Trophoblast cell (in vitro differentiated cells and primary cell): ENCODE data around the gene TMEM150A. TPM values are rescaled to one million over a fixed set of nuclear protein-coding genes. Genes with fewer than 3 reads are reported as not detected.

Experiments used
- DNase-seq, 2 donors: peaks; one replicate each; pipeline ENCODE4 v3.0.0-alpha.2; 2016
- H2AFZ ChIP-seq: 2 replicates; pipeline ENCODE4 v1.6.1; 2013; ENCODE audit warnings: low read length, moderate library complexity, mild to moderate bottlenecking; ENCODE audit not compliant: insufficient read depth, poor library complexity
- H2AK5ac ChIP-seq: 2 replicates; pipeline ENCODE4 v1.6.1; 2013; ENCODE audit warnings: mild to moderate bottlenecking, low read length
- H2BK120ac ChIP-seq: 2 replicates; pipeline ENCODE4 v1.6.1; 2013; ENCODE audit warnings: low read length, mild to moderate bottlenecking, moderate library complexity; ENCODE audit not compliant: insufficient read depth, poor library complexity
- H2BK12ac ChIP-seq: 2 replicates; pipeline ENCODE4 v1.6.1; 2013; ENCODE audit warnings: mild to moderate bottlenecking, low read length, moderate library complexity
- H2BK5ac ChIP-seq: 2 replicates; pipeline ENCODE4 v1.6.1; 2013; ENCODE audit warnings: low read length, low read depth, moderate library complexity, mild to moderate bottlenecking; ENCODE audit not compliant: poor library complexity
- H3K14ac ChIP-seq: 2 replicates; pipeline ENCODE4 v1.6.1; 2013; ENCODE audit warnings: mild to moderate bottlenecking, low read length
- H3K18ac ChIP-seq: 2 replicates; pipeline ENCODE4 v1.6.1; 2013; ENCODE audit warnings: mild to moderate bottlenecking, low read length
- H3K23ac ChIP-seq: 2 replicates; pipeline ENCODE4 v1.6.1; 2013; ENCODE audit warnings: low read length
- H3K27ac ChIP-seq: 2 replicates; pipeline ENCODE4 v1.5.1; 2013; ENCODE audit warnings: low read depth, mild to moderate bottlenecking, inconsistent platforms, low read length, moderate library complexity
- H3K27me3 ChIP-seq: 2 replicates; pipeline ENCODE4 v1.6.1; 2013; ENCODE audit warnings: inconsistent platforms, mild to moderate bottlenecking, low read length, moderate library complexity; ENCODE audit not compliant: insufficient read depth
- H3K36me3 ChIP-seq, 2 experiments: 1 replicate in 1 of 2; 2 replicates in 1 of 2; pipeline ENCODE4 v1.6.1; 2013; ENCODE audit warnings: low read length in 2 of 2, mild to moderate bottlenecking in 2 of 2, moderate library complexity in 1 of 2; ENCODE audit not compliant: insufficient read depth in 2 of 2, control insufficient read depth in 1 of 2
- H3K4ac ChIP-seq: 2 replicates; pipeline ENCODE4 v1.6.1; 2013; ENCODE audit warnings: low read depth, mild to moderate bottlenecking, low read length, moderate library complexity
- H3K4me1 ChIP-seq, 2 experiments: 1 replicate in 1 of 2; 2 replicates in 1 of 2; pipeline ENCODE4 v1.6.1; 2013; ENCODE audit warnings: low read length in 2 of 2, mild to moderate bottlenecking in 2 of 2, moderate library complexity in 1 of 2; ENCODE audit not compliant: insufficient read depth in 2 of 2, control insufficient read depth in 1 of 2
- H3K4me2 ChIP-seq: 2 replicates; pipeline ENCODE4 v1.6.1; 2013; ENCODE audit warnings: inconsistent platforms, mild to moderate bottlenecking, low read length, moderate library complexity
- H3K4me3 ChIP-seq: 2 replicates; pipeline ENCODE4 v1.5.1; 2013; ENCODE audit warnings: mild to moderate bottlenecking, low read depth, low read length, inconsistent platforms
- H3K79me1 ChIP-seq: one replicate; pipeline ENCODE4 v1.6.1; 2013; ENCODE audit warnings: low read length
- H3K79me2 ChIP-seq: 2 replicates; pipeline ENCODE4 v1.6.1; 2013; ENCODE audit warnings: low read length, mild to moderate bottlenecking; ENCODE audit not compliant: control insufficient read depth, insufficient read depth, poor library complexity
- H3K9ac ChIP-seq: 2 replicates; pipeline ENCODE4 v1.6.1; 2013; ENCODE audit warnings: mild to moderate bottlenecking, low read length
- H3K9me3 ChIP-seq: 2 replicates; pipeline ENCODE4 v1.6.1; 2013; ENCODE audit warnings: low read depth, mild to moderate bottlenecking, control low read depth, inconsistent platforms, low read length; ENCODE audit not compliant: insufficient read depth
- H4K12ac ChIP-seq: 2 replicates; pipeline ENCODE4 v1.6.1; 2013; ENCODE audit warnings: low read depth, mild to moderate bottlenecking, low read length, moderate library complexity
- H4K8ac ChIP-seq: 2 replicates; pipeline ENCODE4 v1.6.1; 2013; ENCODE audit warnings: low read depth, mild to moderate bottlenecking, low read length, moderate library complexity
- H4K91ac ChIP-seq: one replicate; pipeline ENCODE4 v1.6.1; 2013; ENCODE audit warnings: low read depth, mild to moderate bottlenecking, low read length, moderate library complexity
- WGBS: extraction: QIAGEN DNeasy Blood & Tissue Kit; methylation state at CpG from one replicate; pipeline ENCODE4 v1.1.7; 2013; ENCODE audit warnings: missing lambda C conversion rate; ENCODE audit not compliant: insufficient read length, insufficient coverage; ENCODE audit errors: extremely low coverage; 5-methylcytosine and 5-hydroxymethylcytosine counted together
- polyA plus RNA-seq: library from polyadenylated mRNA; stranded (reverse); fragments of 200-250 nt; gene quantifications from 2 replicates; pipeline ENCODE4 v1.2.3, GENCODE V29; 2013

Gene TMEM150A, protein sequence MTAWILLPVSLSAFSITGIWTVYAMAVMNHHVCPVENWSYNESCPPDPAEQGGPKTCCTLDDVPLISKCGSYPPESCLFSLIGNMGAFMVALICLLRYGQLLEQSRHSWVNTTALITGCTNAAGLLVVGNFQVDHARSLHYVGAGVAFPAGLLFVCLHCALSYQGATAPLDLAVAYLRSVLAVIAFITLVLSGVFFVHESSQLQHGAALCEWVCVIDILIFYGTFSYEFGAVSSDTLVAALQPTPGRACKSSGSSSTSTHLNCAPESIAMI
- polyA plus RNA-seq = 10.1 and 10.9 TPM in 2 replicates

DNA sequence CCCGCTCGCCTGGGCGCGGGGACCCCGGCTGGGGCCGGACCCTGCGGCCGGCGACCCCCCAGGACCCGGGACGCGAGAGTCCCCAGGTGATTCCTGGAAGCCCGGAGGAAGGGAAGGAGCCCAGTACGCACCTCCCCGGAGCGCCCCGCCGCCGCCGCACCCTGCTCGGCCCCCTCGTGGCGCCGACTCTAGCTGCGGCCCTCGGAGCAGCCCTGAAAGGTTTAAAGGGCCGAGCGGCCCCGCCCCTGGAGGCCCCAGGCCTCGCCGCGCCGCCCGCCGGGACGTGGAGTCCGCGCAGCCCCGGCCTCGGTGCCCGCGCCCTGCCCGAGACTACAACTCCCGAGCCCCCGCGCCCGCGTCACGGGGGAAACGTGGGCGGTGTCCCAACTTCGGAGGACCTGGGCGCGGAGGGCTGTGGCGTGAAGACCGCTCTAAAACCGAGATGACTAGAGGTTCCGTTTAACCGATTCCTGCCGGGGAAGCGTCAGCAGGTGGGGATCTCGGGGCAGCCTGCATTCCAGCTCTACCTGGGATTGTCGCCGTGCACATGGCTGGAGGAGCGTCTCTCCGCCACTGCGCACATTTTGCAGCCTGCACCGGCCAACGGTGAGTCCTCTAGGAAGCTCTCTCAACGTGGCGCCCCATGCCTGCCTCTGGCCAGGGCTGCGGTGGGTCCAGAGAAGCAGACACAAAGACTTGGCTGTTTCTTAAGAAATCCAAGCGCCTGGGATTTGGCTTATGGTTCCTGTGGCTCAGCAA is at the start of gene TMEM150A:
TMEM150A (minus strand) TSS at position 223 of the 759 bp plus-strand sequence. CDS start 750 bp downstream, outside the sequence.
- H3K27me3 ChIP-seq = no peaks in the 10 kb centered on the region
- peak within 1 kb of the TSS; percentile 67 for H4K91ac ChIP-seq
- peak within 1 kb of the TSS; percentile 76 for H4K12ac ChIP-seq
- peak within 1 kb of the TSS; percentile 59 for H2AK5ac ChIP-seq
- peak within 1 kb of the TSS; percentile 56 for H3K27ac ChIP-seq
- H3K23ac ChIP-seq = no peak within 1 kb of the TSS
- H3K4ac ChIP-seq = peak within 1 kb of the TSS; percentile 13
- peak within 1 kb of the TSS; percentile 92 for H3K4me2 ChIP-seq
- H3K9ac ChIP-seq = peak within 1 kb of the TSS; percentile 90
- no peak within 1 kb of the TSS for H2BK120ac ChIP-seq
- peak within 1 kb of the TSS; percentile 68 for H3K14ac ChIP-seq
- H3K79me2 ChIP-seq = peaks cover 6% of the 10 kb centered on the region
- no CpG with 5 or more reads among the region's 73 CpGs for WGBS
- peaks cover 8% of the 10 kb centered on the region for H3K79me1 ChIP-seq
- no peak within 1 kb of the TSS for H2BK12ac ChIP-seq
- H2AFZ ChIP-seq = peak within 1 kb of the TSS; percentile 46
- H3K36me3 ChIP-seq = peaks cover 16 to 21% of the 10 kb centered on the region in 2 experiments
- peak; percentile 80 to 92 for DNase-seq
- peak within 1 kb of the TSS; percentile 52 for H2BK5ac ChIP-seq
- peaks cover 3% of the 10 kb centered on the region for H3K9me3 ChIP-seq
- H3K4me3 ChIP-seq = peak within 1 kb of the TSS; percentile 98
- H3K18ac ChIP-seq = peak within 1 kb of the TSS; percentile 87
- H3K4me1 ChIP-seq = peaks cover 5 to 22% of the 10 kb centered on the region in 2 experiments
- peak within 1 kb of the TSS; percentile 66 for H4K8ac ChIP-seq

DNA sequence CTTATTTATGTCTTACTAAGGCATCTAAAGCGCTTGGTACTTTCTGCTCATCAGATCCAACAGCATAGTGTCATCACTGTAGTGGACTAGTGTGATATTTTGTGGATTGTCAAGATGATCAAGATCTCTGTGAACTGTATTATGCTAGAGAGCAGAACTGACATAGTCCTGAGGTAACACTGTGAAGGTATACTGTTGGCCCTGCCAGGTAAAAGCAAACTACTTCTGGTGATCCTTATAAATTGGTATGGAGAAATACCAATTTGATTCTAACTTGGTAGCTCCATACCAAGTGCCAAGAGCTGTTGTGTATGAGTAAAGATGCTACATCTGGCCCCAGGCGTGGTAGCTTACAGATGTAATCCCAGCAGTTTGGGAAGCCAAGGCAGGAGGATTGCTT is 49.6 kb upstream of the TMEM150A start:
- Histone ChIP-seq H3K9me3 (no peaks in the 10 kb centered on the region), H2AK5ac (no peak overlapping the region), H3K14ac (no peak overlapping the region), H3K4me3 (no peak overlapping the region), H3K18ac (no peak overlapping the region), H3K79me2 (no peaks in the 10 kb centered on the region), H2AFZ (no peak overlapping the region), H2BK120ac (no peak overlapping the region), H3K27ac (no peak overlapping the region), H3K79me1 (no peaks in the 10 kb centered on the region), H4K12ac (no peak overlapping the region), H3K4ac (no peak overlapping the region), H3K9ac (no peak overlapping the region), H4K91ac (no peak overlapping the region), H3K36me3 (peaks cover 34 to 48% of the 10 kb centered on the region in 2 experiments), H4K8ac (no peak overlapping the region), H3K27me3 (no peaks in the 10 kb centered on the region), H3K4me1 (no peaks in the 10 kb centered on the region), H3K23ac (no peak overlapping the region), H2BK12ac (no peak overlapping the region), H3K4me2 (no peak overlapping the region), H2BK5ac (no peak overlapping the region)
- WGBS = no CpG with 5 or more reads among the region's 2 CpGs
- DNase-seq = no peak

DNA sequence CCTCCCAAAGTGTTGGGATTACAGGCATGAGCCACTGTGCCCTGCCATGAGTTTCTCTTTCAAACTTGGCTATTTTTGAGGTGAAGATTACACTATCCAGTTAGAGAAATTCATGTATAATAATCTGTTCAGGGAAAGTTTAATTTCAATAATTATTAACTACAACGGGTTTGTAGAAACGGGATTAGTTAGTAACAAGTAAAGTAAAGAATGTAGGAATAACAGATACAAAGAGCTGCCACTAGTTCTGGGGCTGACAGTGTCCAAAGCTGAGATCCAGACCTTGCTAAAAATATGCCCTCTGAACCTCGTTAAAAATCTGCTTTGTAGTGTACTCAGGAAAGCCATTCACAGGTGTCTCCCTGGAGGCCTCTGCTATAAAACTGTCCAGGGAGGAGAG is 48.6 kb upstream of the TMEM150A start:
- no peak overlapping the region for H2AFZ ChIP-seq
- no peak overlapping the region for H2BK12ac ChIP-seq
- H4K91ac ChIP-seq = no peak overlapping the region
- H4K8ac ChIP-seq = no peak overlapping the region
- no peak overlapping the region for H3K4ac ChIP-seq
- no peak overlapping the region for H2AK5ac ChIP-seq
- no peak overlapping the region for H3K14ac ChIP-seq
- no peak overlapping the region for H3K18ac ChIP-seq
- H3K27me3 ChIP-seq = no peaks in the 10 kb centered on the region
- H4K12ac ChIP-seq = no peak overlapping the region
- H3K9ac ChIP-seq = no peak overlapping the region
- no peaks in the 10 kb centered on the region for H3K79me1 ChIP-seq
- no peak overlapping the region for H3K27ac ChIP-seq
- no peak for DNase-seq
- no peak overlapping the region for H2BK5ac ChIP-seq
- no peak overlapping the region for H3K4me3 ChIP-seq
- no peak overlapping the region for H2BK120ac ChIP-seq
- H3K9me3 ChIP-seq = no peaks in the 10 kb centered on the region
- H3K23ac ChIP-seq = no peak overlapping the region
- H3K4me2 ChIP-seq = no peak overlapping the region
- H3K36me3 ChIP-seq = peaks cover 34 to 51% of the 10 kb centered on the region in 2 experiments
- WGBS = no CpG with 5 or more reads among the region's 3 CpGs
- no peaks in the 10 kb centered on the region for H3K79me2 ChIP-seq
- no peaks in the 10 kb centered on the region for H3K4me1 ChIP-seq

DNA sequence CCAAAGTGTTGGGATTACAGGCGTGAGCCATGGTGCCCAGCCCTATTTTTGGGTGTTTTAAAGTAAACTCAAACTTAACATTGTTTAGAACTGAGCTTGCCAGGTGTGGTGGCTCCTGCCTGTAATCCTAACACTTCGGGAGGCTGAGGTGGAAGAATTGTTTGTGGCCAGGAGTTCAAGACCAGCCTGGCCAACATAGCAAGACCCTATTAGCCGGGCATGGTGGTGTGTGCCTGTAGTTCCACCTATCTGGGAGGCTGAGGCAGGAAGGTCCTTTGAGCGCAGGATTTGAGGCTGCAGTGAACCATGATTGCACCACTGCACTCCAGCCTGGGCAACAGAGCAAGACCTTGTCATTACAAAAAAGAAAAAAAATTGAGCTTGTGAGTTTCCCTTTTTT is 48.0 kb upstream of the TMEM150A start:
- no peak overlapping the region for H3K14ac ChIP-seq
- no peak overlapping the region for H3K4me2 ChIP-seq
- peaks cover 36 to 57% of the 10 kb centered on the region in 2 experiments for H3K36me3 ChIP-seq
- no peaks in the 10 kb centered on the region for H3K9me3 ChIP-seq
- H2AFZ ChIP-seq = no peak overlapping the region
- no peaks in the 10 kb centered on the region for H3K27me3 ChIP-seq
- no peak overlapping the region for H3K23ac ChIP-seq
- H3K79me2 ChIP-seq = no peaks in the 10 kb centered on the region
- no peaks in the 10 kb centered on the region for H3K79me1 ChIP-seq
- H3K4me1 ChIP-seq = no peaks in the 10 kb centered on the region
- H3K4ac ChIP-seq = no peak overlapping the region
- H3K9ac ChIP-seq = no peak overlapping the region
- no peak overlapping the region for H4K91ac ChIP-seq
- no peak overlapping the region for H2AK5ac ChIP-seq
- WGBS = no CpG with 5 or more reads among the region's 4 CpGs
- no peak overlapping the region for H3K4me3 ChIP-seq
- no peak for DNase-seq
- H4K12ac ChIP-seq = no peak overlapping the region
- no peak overlapping the region for H3K18ac ChIP-seq
- no peak overlapping the region for H4K8ac ChIP-seq
- H2BK5ac ChIP-seq = no peak overlapping the region
- H2BK120ac ChIP-seq = no peak overlapping the region
- H2BK12ac ChIP-seq = no peak overlapping the region
- H3K27ac ChIP-seq = no peak overlapping the region
